Erythroblast (primary cell): ENCODE results near the gene EMILIN1.

Experiments used
- GATA1 ChIP-seq: IDR thresholded peaks from 2 replicates; pipeline ENCODE4 v1.6.1; 2011; ENCODE audit warnings: low read depth, mild to moderate bottlenecking, control low read depth, low read length, moderate library complexity
- POLR2A ChIP-seq: IDR thresholded peaks from 2 replicates; pipeline ENCODE4 v1.6.1; 2011; ENCODE audit warnings: mild to moderate bottlenecking, low read length

- TF ChIP-seq POLR2A, result no peak
- TF ChIP-seq GATA1, result no peak
Observed at GRCh38 chr2:27127883-27128667, 49.7 kb downstream of the EMILIN1 start.
